Activated B cell treated with CpG ODN at 0.5 μM for 24 hours (primary cell): ENCODE results near the gene CADM2. TPM values are rescaled to one million over a fixed set of nuclear protein-coding genes. Genes with fewer than 3 reads are reported as not detected.

ENCODE experiments used
- ATAC-seq: fragments of 200-7000 bp; cut with Tn5 transposase; one replicate; pipeline ENCODE4 v1.10.0; 2021; ENCODE audit warnings: low read depth, mild to moderate bottlenecking, moderate library complexity
- CTCF ChIA-PET: fragments of 350-600 bp; sonication (Branson Sonifier 250); formaldehyde crosslinking; loops from one replicate; lab custom pipeline; 2021; ENCODE audit warnings: antibody characterized with exemption; lab: Charles Lee
- POLR2A ChIA-PET: fragments of 350-600 bp; sonication (Branson Sonifier 250); formaldehyde crosslinking; loops from one replicate; lab custom pipeline; 2021; ENCODE audit warnings: antibody characterized with exemption; lab: Charles Lee
- DNase-seq: peaks from one replicate; pipeline ENCODE4 v3.0.0; 2022
- H3K27ac Mint-ChIP-seq: one replicate; pipeline ENCODE4 v1.8.0; 2020; ENCODE audit warnings: mixed read lengths
- H3K27me3 Mint-ChIP-seq: one replicate; pipeline ENCODE4 v1.8.0; 2021; ENCODE audit warnings: mixed read lengths
- H3K36me3 Mint-ChIP-seq: one replicate; pipeline ENCODE4 v1.8.0; 2021; ENCODE audit warnings: low read depth, mixed read lengths
- H3K4me1 Mint-ChIP-seq: one replicate; pipeline ENCODE4 v1.8.0; 2021; ENCODE audit warnings: mixed read lengths
- H3K4me3 Mint-ChIP-seq: one replicate; pipeline ENCODE4 v1.8.0; 2020; ENCODE audit warnings: mild to moderate bottlenecking, mixed read lengths
- H3K9me3 Mint-ChIP-seq: one replicate; pipeline ENCODE4 v1.8.0; 2020; ENCODE audit warnings: mixed read lengths
- CTCF ChIP-seq: fragments of 200-600 bp; IDR thresholded peaks from one replicate; pipeline ENCODE4 v1.8.0; 2022; ENCODE audit warnings: antibody characterized with exemption, mild to moderate bottlenecking
- intact Hi-C: fragments of 100-400 bp; cut with micrococcal nuclease; formaldehyde crosslinking; loops from one replicate; pipeline ENCODE4 v1.15.1; 2024
- total RNA-seq: library from RNA; stranded (reverse); gene quantifications from 2 replicates; pipeline ENCODE4 v1.2.3, GENCODE V29; 2022

CADM2 gene
- total RNA-seq, 1 donor from 2014 or later: not detected

GRCh38 chr3:85298032-85298431 is 339.2 kb downstream of the CADM2 start:
- Mint-ChIP-seq H3K4me3 (no peak overlapping the region), H3K27ac (no peak overlapping the region), H3K4me1 (no peaks in the 10 kb centered on the region), H3K36me3 (no peaks in the 10 kb centered on the region), H3K27me3 (no peaks in the 10 kb centered on the region), H3K9me3 (peaks cover 2% of the 10 kb centered on the region)
- DNase-seq (no peak), ATAC-seq (no peak)
- TF ChIP-seq CTCF: no peak
- POLR2A ChIA-PET: no interaction called here
- intact Hi-C loops: no loop called here
- CTCF ChIA-PET: no interaction called here

- ATAC-seq (no peak), DNase-seq (no peak)
- TF ChIP-seq CTCF: no peak
- Mint-ChIP-seq H3K4me3 (no peak overlapping the region), H3K36me3 (no peaks in the 10 kb centered on the region), H3K27me3 (no peaks in the 10 kb centered on the region), H3K27ac (no peak overlapping the region), H3K9me3 (no peaks in the 10 kb centered on the region), H3K4me1 (no peaks in the 10 kb centered on the region)
- intact Hi-C loops: no loop called here
- CTCF ChIA-PET: no interaction called here
- POLR2A ChIA-PET: no interaction called here
These were observed 344.4 kb downstream of the CADM2 start for GRCh38 chr3:85303156-85303555.

- no peak for ATAC-seq
- Mint-ChIP-seq H3K4me1 (no peaks in the 10 kb centered on the region), H3K4me3 (no peak overlapping the region), H3K27me3 (no peaks in the 10 kb centered on the region), H3K27ac (no peak overlapping the region), H3K36me3 (no peaks in the 10 kb centered on the region), H3K9me3 (no peaks in the 10 kb centered on the region)
- ChIA-PET POLR2A (no interaction called here), CTCF (no interaction called here)
- no peak for DNase-seq
- TF ChIP-seq CTCF: no peak
- intact Hi-C loops: no loop called here
These were observed 345.7 kb downstream of the CADM2 start for GRCh38 chr3:85304360-85304964.

GRCh38 chr3:85312331-85312730 is 353.5 kb downstream of the CADM2 start:
- ChIA-PET CTCF (no interaction called here), POLR2A (no interaction called here)
- ATAC-seq (no peak), DNase-seq (no peak)
- Mint-ChIP-seq H3K4me3 (no peak overlapping the region), H3K36me3 (no peaks in the 10 kb centered on the region), H3K27me3 (no peaks in the 10 kb centered on the region), H3K27ac (no peak overlapping the region), H3K4me1 (no peaks in the 10 kb centered on the region), H3K9me3 (no peaks in the 10 kb centered on the region)
- intact Hi-C loops: no loop called here
- no peak for TF ChIP-seq CTCF

GRCh38 chr3:85313380-85313779 is 354.6 kb downstream of the CADM2 start:
- no peaks in the 10 kb centered on the region for H3K36me3 Mint-ChIP-seq
- H3K4me1 Mint-ChIP-seq: no peaks in the 10 kb centered on the region
- ChIA-PET CTCF (no interaction called here), POLR2A (no interaction called here)
- no peaks in the 10 kb centered on the region for H3K9me3 Mint-ChIP-seq
- no peak for ATAC-seq
- no peak for DNase-seq
- no peaks in the 10 kb centered on the region for H3K27me3 Mint-ChIP-seq
- no peak overlapping the region for H3K27ac Mint-ChIP-seq
- H3K4me3 Mint-ChIP-seq: no peak overlapping the region
- intact Hi-C loops: no loop called here
- TF ChIP-seq CTCF: no peak
